ENCODE results near the gene ADK. TPM values are rescaled to one million over a fixed set of nuclear protein-coding genes. Genes with fewer than 3 reads are reported as not detected.
A peak's percentile ranks its signal among the peaks of the same experiment; 100 is the strongest.
"Not testable (repeated sequence)": the region's sequence is repeated elsewhere in the genome, so short reads cannot be mapped to it uniquely, and the experiment has no call there.

ADK gene
- total RNA-seq, 1 donor from 2014 or later: 40.2 TPM

- no peaks in the 10 kb centered on the region for H3K36me3 ChIP-seq
- ATAC-seq (no peak), DNase-seq (no peak)
- no peaks in the 10 kb centered on the region for H3K27me3 ChIP-seq (ENCODE audit: low read depth)
- H3K9me3 ChIP-seq: no peaks in the 10 kb centered on the region
- TF ChIP-seq CTCF (IDR thresholded peaks at IDR 0.05): no peak
- intact Hi-C loops (cut with DNase I): no loop called here
- H3K4me3 ChIP-seq: no peak overlapping the region
- H3K4me1 ChIP-seq: no peaks in the 10 kb centered on the region
- no peak overlapping the region for H3K27ac ChIP-seq
Measured at GRCh38 chr10:74576586-74576985, 425.6 kb downstream of the ADK start.

GRCh38 chr10:74580438-74580837, 429.4 kb downstream of the ADK start:
- ATAC-seq; H3K4me3 ChIP-seq; intact Hi-C loops (cut with DNase I); H3K27ac ChIP-seq; DNase-seq; H3K27me3 ChIP-seq (ENCODE audit: low read depth); H3K4me1 ChIP-seq; H3K9me3 ChIP-seq; H3K36me3 ChIP-seq: not testable (repeated sequence)

GRCh38 chr10:74582566-74582965, 431.5 kb downstream of the ADK start:
- DNase-seq (no peak), ATAC-seq (no peak)
- no peak for TF ChIP-seq CTCF (IDR thresholded peaks at IDR 0.05)
- H3K36me3 ChIP-seq: no peaks in the 10 kb centered on the region
- no peaks in the 10 kb centered on the region for H3K27me3 ChIP-seq (ENCODE audit: low read depth)
- no peak overlapping the region for H3K27ac ChIP-seq
- H3K9me3 ChIP-seq: no peaks in the 10 kb centered on the region
- H3K4me1 ChIP-seq: peaks cover 28% of the 10 kb centered on the region
- intact Hi-C loops (cut with DNase I): no loop called here
- H3K4me3 ChIP-seq: no peak overlapping the region

GRCh38 chr10:74585231-74586087, 434.4 kb downstream of the ADK start:
- no peak for DNase-seq
- intact Hi-C loops (cut with DNase I): no loop called here
- no peaks in the 10 kb centered on the region for H3K9me3 ChIP-seq
- H3K36me3 ChIP-seq: no peaks in the 10 kb centered on the region
- peaks cover 53% of the 10 kb centered on the region for H3K4me1 ChIP-seq
- no peak for TF ChIP-seq CTCF (IDR thresholded peaks at IDR 0.05)
- peak in 1 of 2 donors; percentile 34 for ATAC-seq
- H3K27me3 ChIP-seq (ENCODE audit: low read depth): no peaks in the 10 kb centered on the region
- H3K4me3 ChIP-seq: peak overlapping the region; percentile 7
- H3K27ac ChIP-seq: peak overlapping the region; percentile 68

- no peaks in the 10 kb centered on the region for H3K27me3 ChIP-seq (ENCODE audit: low read depth)
- H3K4me3 ChIP-seq: no peak overlapping the region
- peaks cover 54% of the 10 kb centered on the region for H3K4me1 ChIP-seq
- intact Hi-C loops (cut with DNase I): no loop called here
- H3K27ac ChIP-seq: peak overlapping the region; percentile 68
- no peaks in the 10 kb centered on the region for H3K9me3 ChIP-seq
- H3K36me3 ChIP-seq: no peaks in the 10 kb centered on the region
- ATAC-seq (peak; percentile 16 to 33), DNase-seq (no peak)
- no peak for TF ChIP-seq CTCF (IDR thresholded peaks at IDR 0.05)
Measured at GRCh38 chr10:74586088-74586585, 435.1 kb downstream of the ADK start.
